MCF 10A (cell line): ENCODE data around the gene USP48. TPM values are rescaled to one million over a fixed set of nuclear protein-coding genes. Genes with fewer than 3 reads are reported as not detected.

ENCODE experiments used
- BruUV-seq: library from RNA; stranded (reverse); fragments of 400-500 nt; replicated peaks from 2 replicates; lab custom pipeline; 2021; lab: Mats Ljungman, UMichigan
- CTCF ChIA-PET: fragments of 300-600 bp; sonication (Branson Sonifier 250); formaldehyde crosslinking; extraction: SDS; loops from one replicate; lab custom pipeline; 2021; ENCODE audit warnings: antibody characterized with exemption, inconsistent platforms; lab: Yijun Ruan, JAX
- POLR2A ChIA-PET: fragments of 300-600, 350-650 bp; sonication (Branson Sonifier 250); formaldehyde crosslinking; extraction: SDS; loops from one replicate; lab custom pipeline; 2020; ENCODE audit warnings: antibody characterized with exemption, inconsistent platforms; lab: Yijun Ruan, JAX
- DNase-seq: peaks from one replicate; pipeline ENCODE4 v3.0.0-alpha.2; 2018; ENCODE audit not compliant: unreplicated experiment
- H3K27ac Mint-ChIP-seq: one replicate; pipeline ENCODE4 v1.8.0; 2022; ENCODE audit warnings: mild to moderate bottlenecking, low read depth, mixed read lengths; ENCODE audit not compliant: unreplicated experiment
- H3K27me3 Mint-ChIP-seq: one replicate; pipeline ENCODE4 v1.8.0; 2022; ENCODE audit warnings: mixed read lengths; ENCODE audit not compliant: insufficient read depth, unreplicated experiment
- H3K36me3 Mint-ChIP-seq: one replicate; pipeline ENCODE4 v1.8.0; 2022; ENCODE audit warnings: mild to moderate bottlenecking, moderate library complexity, mixed read lengths; ENCODE audit not compliant: insufficient read depth, unreplicated experiment
- H3K4me1 Mint-ChIP-seq: one replicate; pipeline ENCODE4 v1.8.0; 2022; ENCODE audit warnings: mixed read lengths; ENCODE audit not compliant: insufficient read depth, unreplicated experiment
- H3K4me3 Mint-ChIP-seq: one replicate; pipeline ENCODE4 v1.8.0; 2022; ENCODE audit warnings: mild to moderate bottlenecking, moderate library complexity, mixed read lengths; ENCODE audit not compliant: unreplicated experiment
- H3K9me3 Mint-ChIP-seq: one replicate; pipeline ENCODE4 v1.8.0; 2022; ENCODE audit warnings: mixed read lengths; ENCODE audit not compliant: unreplicated experiment
- intact Hi-C: fragments of 100-400 bp; cut with micrococcal nuclease; formaldehyde crosslinking; loops from 2 replicates; pipeline ENCODE4 v1.14.1; 2022
- total RNA-seq: library from RNA; stranded (reverse); gene quantifications from 2 replicates; pipeline ENCODE4 v1.2.3, GENCODE V29; 2022
- TF ChIP-seq, protein P1 (sequence below): fragments of 200-600 bp; IDR thresholded peaks from one replicate; pipeline ENCODE4 v1.8.0; 2022; ENCODE audit warnings: antibody characterized with exemption, mild to moderate bottlenecking; ENCODE audit not compliant: unreplicated experiment

The USP48 gene
- total RNA-seq, 1 experiment from 2014 or later = 64.8 TPM

DNA sequence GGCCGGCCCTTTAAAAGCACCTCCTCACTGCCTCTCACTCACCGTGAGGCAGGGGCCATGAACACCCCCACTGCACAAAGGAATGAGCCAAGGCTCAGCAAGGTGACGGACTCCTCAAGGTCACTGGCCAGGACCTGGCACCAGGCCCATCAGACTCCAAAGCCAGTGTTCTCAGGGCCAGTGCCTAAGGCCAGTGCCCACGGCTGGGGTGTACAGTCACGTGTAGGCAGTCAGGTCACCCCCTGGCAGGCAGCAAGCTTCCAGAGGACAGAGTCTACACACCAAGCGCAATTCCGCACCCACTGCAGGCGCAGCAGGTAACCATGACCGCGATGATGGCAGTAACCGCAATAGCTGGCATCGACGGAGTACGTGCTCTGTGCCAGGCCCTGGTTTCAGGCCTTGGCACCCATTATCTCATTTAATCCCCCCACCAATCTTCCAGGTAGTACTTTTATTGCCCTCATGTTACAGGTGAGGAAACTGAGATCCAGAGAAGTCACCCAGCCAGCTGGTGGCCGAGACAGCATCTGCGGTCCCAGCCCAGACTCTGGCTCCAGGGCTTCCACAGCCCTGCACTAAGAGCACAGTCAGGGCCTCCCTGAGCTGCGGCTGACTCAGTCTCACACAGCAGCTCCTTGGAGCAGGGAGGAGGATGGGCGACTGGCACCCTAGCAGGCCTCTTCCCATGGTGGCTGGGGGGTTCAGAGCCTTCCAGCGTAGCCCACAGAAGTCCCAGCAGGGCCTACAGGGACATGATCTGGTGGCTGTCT, 140.8 kb downstream of the USP48 start:
- H3K4me3 Mint-ChIP-seq = no peak overlapping the region
- H3K9me3 Mint-ChIP-seq = no peaks in the 10 kb centered on the region
- peaks cover 19% of the 10 kb centered on the region for H3K4me1 Mint-ChIP-seq
- ChIA-PET POLR2A (no interaction called here), CTCF (no interaction called here)
- DNase-seq = no peak
- TF ChIP-seq, protein P1, sequence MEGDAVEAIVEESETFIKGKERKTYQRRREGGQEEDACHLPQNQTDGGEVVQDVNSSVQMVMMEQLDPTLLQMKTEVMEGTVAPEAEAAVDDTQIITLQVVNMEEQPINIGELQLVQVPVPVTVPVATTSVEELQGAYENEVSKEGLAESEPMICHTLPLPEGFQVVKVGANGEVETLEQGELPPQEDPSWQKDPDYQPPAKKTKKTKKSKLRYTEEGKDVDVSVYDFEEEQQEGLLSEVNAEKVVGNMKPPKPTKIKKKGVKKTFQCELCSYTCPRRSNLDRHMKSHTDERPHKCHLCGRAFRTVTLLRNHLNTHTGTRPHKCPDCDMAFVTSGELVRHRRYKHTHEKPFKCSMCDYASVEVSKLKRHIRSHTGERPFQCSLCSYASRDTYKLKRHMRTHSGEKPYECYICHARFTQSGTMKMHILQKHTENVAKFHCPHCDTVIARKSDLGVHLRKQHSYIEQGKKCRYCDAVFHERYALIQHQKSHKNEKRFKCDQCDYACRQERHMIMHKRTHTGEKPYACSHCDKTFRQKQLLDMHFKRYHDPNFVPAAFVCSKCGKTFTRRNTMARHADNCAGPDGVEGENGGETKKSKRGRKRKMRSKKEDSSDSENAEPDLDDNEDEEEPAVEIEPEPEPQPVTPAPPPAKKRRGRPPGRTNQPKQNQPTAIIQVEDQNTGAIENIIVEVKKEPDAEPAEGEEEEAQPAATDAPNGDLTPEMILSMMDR = no peak
- intact Hi-C loops = no loop called here
- no peaks in the 10 kb centered on the region for H3K27me3 Mint-ChIP-seq
- no peaks in the 10 kb centered on the region for H3K36me3 Mint-ChIP-seq
- no TSS peak for BruUV-seq
- H3K27ac Mint-ChIP-seq = no peak overlapping the region

DNA sequence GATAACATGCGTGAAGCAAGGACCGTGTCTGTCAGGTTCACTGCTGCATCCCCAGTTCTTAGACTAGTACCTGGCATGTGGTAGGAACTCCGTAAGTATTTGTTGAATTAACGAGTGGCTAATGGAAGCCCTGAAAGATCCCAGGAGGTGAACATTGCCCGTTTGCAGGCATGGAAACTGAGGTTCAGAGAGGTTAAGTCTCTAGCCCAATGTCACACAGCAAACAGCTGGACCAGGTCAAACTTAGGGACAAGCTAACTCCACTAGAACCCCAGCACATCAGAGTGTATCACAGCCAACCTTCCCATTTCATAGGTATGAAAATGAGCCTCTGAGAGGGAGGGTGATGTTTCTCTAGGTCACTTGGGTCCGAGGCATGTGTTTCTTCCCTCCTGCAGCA, 141.4 kb downstream of the USP48 start:
- intact Hi-C loops = no loop called here
- CTCF ChIA-PET = no interaction called here
- H3K9me3 Mint-ChIP-seq = no peaks in the 10 kb centered on the region
- peaks cover 19% of the 10 kb centered on the region for H3K4me1 Mint-ChIP-seq
- H3K27ac Mint-ChIP-seq = no peak overlapping the region
- no TSS peak for BruUV-seq
- POLR2A ChIA-PET = no interaction called here
- DNase-seq = no peak
- no peaks in the 10 kb centered on the region for H3K27me3 Mint-ChIP-seq
- no peak overlapping the region for H3K4me3 Mint-ChIP-seq
- TF ChIP-seq, protein P1 = no peak
- H3K36me3 Mint-ChIP-seq = no peaks in the 10 kb centered on the region

DNA sequence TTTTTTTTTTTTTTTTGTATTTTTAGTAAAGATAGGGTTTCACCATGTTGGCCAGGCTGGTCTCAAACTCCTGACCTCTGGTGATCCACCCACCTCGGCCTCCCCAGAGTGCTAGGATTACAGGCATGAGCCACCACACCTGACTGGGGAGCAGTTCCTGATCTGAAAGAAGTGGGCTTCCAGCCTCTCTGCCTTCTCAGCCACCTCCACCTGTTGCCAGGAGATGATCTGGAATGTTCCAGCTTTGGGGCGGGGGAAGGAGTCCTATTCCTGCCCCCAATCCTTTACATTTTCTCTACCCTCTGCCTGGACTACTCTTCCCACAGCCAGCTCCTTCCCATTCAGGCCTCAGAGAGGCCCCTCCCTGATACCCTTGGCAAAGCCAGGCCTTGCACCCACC, 141.9 kb downstream of the USP48 start:
- H3K4me3 Mint-ChIP-seq = no peak overlapping the region
- POLR2A ChIA-PET = no interaction called here
- H3K4me1 Mint-ChIP-seq = peaks cover 19% of the 10 kb centered on the region
- CTCF ChIA-PET = interaction anchor here (0.6 kb wide), 1 partner anchor 11 kb away, joined by 4 read pairs; no protein-coding TSS in a partner anchor
- H3K9me3 Mint-ChIP-seq = no peaks in the 10 kb centered on the region
- no peak overlapping the region for H3K27ac Mint-ChIP-seq
- intact Hi-C loops = no loop called here
- no peaks in the 10 kb centered on the region for H3K36me3 Mint-ChIP-seq
- no peaks in the 10 kb centered on the region for H3K27me3 Mint-ChIP-seq
- DNase-seq = no peak
- no TSS peak for BruUV-seq
- TF ChIP-seq, protein P1 = no peak

DNA sequence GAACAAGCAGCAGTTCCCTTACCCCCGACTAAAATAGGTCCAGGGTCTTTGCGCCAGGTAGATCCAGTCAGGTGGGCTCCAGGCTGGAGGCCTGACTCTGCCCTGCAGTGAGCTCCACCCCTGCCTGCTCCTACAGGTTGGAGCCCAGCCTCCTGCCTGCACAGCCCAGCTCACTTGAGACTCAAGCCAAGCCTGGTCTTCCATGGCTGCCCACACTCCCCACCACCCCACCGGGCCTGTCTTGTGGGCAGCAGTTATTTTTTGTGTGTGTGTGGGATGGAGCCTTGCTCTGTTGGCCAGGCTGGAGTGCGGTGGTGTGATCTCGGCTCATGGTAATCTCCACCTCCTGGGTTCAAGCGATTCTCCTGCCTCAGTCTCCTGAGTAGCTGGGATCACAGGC, 142.3 kb downstream of the USP48 start:
- TF ChIP-seq, protein P1 = no peak
- CTCF ChIA-PET = interaction anchor here (0.6 kb wide), 1 partner anchor 11 kb away, joined by 4 read pairs; no protein-coding TSS in a partner anchor
- no peaks in the 10 kb centered on the region for H3K27me3 Mint-ChIP-seq
- BruUV-seq = no TSS peak
- POLR2A ChIA-PET = no interaction called here
- peaks cover 19% of the 10 kb centered on the region for H3K4me1 Mint-ChIP-seq
- H3K9me3 Mint-ChIP-seq = no peaks in the 10 kb centered on the region
- H3K36me3 Mint-ChIP-seq = no peaks in the 10 kb centered on the region
- H3K4me3 Mint-ChIP-seq = no peak overlapping the region
- intact Hi-C loops = no loop called here
- no peak overlapping the region for H3K27ac Mint-ChIP-seq
- no peak for DNase-seq
